HG03066 (cell line): ENCODE results near the gene GADD45A.

Experiments
- ATAC-seq: cut with Tn5 transposase; IDR thresholded peaks from one replicate; pipeline ENCODE4 v1.9.1; 2021; ENCODE audit warnings: low read depth; ENCODE audit not compliant: unreplicated experiment

Gene GADD45A

DNA sequence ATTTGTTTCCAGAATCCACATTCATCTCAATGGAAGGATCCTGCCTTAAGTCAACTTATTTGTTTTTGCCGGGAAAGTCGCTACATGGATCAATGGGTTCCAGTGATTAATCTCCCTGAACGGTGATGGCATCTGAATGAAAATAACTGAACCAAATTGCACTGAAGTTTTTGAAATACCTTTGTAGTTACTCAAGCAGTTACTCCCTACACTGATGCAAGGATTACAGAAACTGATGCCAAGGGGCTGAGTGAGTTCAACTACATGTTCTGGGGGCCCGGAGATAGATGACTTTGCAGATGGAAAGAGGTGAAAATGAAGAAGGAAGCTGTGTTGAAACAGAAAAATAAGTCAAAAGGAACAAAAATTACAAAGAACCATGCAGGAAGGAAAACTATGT lies 2.6 kb downstream of the GADD45A start:
- ATAC-seq, result no peak

DNA sequence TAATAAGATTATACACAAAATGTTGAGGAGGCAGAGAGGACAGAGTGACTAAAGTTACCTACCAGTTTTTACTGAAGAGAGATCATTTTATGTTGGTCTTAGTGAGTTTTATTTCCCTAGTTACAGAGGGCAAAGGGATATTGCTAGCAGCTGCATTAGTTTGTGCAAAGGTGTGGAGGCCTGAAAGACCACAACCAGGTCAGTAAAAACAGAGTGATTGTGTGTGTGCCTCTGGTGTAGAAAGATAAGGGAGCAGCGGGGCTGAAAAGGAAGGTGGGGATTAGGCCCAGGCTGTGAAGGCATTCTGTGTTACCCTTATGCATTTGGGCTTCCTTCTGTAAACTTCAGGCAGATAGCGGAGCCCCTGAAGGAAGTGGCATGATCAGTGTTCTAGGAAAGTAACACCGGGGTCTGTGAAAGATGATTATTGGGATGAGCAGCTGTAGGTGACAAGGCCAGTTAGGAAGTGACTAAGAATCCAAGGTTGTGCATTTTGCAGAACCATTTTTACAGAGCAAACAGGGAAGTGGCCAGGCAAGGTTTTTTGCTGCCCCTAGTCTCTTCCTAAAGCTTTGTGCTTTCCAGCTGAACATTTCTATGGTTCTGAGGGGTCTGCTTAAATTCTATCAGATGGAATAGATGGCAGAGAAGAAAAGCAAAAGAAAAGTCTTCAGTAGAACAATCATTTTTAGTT lies 3.7 kb downstream of the GADD45A start:
- ATAC-seq, result no peak

DNA sequence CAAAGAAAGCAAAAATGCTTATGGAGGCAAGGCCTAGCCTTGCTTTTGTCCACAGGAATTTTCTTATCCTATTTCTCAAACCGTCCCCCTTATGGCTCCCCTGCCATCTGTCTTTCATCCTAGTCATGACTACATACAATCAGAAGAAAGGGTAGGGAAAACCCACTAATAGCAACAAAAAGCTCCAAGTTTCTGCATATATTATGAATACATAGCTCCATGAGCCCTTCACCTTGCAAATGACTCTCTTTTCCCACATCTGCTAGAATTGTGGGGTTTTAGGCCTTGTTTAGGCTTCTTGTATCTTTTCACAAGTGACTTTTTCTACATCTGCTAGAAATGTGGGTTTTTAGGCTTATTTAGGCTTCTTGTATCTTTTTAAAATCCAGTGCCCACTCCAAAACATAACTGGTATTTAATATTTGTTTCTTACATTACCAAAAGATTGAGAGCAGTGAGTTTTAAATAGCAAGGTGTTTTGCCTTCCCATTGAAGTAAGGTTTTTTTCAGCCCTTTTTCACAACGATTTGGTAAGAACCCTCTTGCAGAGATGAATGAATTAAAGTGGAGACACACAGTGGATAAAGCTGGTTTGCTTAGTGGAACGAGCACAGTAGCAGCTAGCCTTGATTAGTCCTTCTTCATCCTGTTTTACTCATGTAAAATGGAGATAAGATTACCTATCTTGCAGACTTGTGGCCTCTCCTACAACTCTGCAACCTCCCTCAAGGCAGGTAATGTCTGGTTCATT lies 4.4 kb downstream of the GADD45A start:
- ATAC-seq, result no peak

DNA sequence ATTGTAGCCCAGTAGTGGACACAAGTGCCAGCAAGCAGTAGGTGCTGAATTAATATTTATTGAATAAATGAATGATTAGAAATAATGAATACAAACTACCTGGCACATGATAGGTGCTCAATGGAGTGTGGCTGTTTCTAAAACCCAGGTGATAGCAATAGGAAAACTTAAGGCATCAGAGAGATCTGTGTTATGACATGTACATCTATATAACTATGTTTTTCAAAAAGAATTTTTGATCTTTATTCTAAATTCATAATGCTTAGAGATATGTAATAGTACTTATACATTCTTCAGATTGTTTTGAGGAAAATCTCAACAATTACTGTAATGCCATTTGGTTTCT lies 5.0 kb downstream of the GADD45A start:
- ATAC-seq, result no peak

DNA sequence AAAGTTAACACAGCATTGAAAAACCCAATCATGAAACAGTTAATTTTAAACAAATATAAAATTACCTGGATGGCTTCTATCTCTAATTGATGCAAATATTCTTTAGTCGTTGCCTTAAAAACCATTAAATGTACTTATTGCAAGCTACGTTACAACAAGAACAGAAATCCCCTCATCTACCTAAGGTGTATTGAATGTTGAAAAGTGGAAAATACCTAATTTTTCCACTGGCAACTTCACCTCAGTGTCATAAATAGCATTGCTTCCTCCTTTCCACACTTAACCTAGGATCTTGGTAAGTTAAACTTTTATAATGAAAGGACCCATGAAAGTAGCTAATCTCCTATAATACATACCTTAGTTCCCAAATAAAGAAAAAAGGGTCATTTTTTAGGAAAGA lies 5.4 kb downstream of the GADD45A start:
- no peak for ATAC-seq

DNA sequence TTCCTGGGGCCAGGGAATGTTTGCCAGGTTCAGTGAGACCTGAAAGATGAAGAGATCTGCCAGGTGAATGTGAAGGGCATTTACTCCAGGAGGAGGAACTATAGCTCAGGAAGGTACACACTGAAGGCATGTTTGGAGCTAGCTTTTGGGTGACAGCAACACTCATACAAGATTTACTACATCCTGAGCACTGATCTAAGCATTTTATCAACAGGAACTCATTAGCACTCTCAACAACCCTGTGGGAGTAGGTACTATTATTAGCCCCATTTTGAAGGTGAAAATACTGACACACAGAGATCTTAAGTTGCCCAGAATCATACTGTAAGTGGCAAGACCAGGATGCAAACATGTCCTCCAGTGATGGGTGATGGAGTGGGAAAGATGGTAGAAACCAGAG lies 6.7 kb downstream of the GADD45A start:
- no peak for ATAC-seq

DNA sequence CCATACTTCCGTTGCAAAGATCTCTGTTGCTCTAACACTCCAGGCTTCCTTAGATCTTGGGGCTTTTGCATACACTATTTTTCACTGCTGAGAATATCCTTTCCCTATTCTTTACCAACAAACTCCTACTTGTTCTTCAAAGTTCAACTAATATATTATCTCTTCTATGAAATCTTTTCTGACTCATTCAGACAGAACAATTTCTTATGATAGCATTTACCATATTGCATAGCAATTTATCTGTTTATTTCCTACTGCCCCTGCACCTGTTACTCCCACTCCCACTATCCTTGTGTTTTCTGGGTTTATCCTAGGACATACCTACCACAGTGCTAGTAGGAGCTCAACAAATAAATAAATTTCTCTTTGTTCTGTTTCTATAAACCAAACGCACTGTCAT lies 11.0 kb downstream of the GADD45A start:
- no peak for ATAC-seq

DNA sequence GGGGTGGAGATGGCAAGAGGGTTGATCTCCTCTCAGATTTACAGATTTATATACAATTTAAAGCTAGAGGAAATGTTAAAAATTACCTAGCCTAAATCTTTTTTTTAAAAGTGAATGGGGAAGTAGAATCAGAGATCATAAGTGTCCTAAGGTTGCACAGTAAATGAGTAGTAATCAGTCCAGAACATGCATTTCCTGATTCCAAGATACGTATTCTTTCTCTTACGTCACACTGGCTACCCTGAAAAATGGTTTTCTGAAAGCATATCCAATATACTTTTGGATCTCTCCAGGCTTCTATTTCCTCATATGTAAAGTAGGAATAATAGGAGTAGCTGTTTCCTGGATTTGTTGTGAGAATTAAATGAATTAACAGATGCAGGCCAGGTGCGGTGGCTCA lies 11.7 kb downstream of the GADD45A start:
- ATAC-seq, result no peak

DNA sequence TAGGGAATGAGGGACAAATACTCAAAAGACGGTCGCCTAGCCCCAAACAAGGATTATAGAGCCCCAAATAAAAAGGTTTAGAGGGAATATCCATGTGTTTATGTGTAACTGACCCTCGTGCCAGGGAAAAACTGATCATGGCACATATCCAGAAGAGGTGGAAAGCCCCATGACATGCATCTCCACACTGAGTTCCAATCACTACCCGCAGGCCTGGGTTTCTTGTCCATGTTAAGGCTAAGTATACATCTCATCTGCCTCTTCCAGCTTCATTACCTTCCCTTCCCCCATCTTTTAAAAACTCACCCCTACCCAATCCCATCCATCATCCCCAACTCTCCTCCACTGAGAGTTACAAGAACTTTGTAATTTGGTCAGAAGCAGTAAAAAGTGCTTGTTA lies 15.2 kb downstream of the GADD45A start:
- ATAC-seq, result no peak

DNA sequence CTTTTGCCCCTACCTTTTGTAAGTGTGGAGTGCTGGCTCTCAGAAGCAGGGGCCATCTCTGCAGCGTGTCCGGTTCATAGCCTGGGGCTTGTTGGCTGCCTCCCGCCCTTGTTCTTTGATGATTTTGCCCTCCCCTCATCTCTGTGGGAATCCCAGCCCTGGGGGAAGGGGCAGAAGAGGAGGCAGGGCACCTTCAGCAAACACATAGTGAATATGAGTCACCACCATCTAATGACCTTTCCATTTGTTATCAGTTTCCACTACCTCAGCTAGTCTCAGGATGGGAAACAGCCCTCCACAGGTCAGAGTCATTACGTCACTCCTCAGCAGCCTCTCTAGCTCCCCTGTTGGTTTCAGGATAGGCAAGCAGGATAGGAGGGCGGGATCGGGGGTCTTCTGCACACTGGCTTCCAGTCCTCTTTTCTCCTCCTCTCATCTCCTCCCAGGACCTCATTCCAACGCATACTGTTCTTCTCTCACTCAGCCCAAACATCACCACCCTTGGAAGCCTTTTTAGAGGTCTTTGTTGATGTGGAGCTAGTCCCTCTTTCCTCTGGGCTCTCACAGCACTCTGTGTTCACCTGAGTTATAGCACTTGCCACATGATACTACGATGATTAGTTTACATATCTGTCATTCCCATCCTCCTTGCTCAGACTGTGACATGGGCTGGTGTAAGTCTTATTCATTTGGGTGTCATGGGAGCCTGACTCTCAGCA lies 15.8 kb downstream of the GADD45A start:
- no peak for ATAC-seq

DNA sequence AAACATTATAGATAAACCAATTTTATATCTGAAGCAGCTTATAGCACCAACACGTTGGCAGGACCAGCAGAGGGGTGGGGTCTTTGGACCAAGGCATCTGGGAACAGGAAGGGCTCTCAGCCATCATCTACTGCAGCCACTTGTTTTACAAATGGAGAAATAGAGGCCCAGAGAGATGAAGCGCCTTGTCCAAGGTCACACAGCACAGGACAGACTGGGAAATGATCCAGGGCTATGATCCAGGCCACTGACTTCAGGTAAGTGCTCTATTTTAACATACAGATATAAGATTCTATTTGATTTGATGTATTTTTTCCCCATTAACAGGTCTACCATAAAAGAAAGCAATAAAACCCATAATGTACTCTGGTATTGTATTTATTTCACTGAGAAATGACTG lies 16.9 kb downstream of the GADD45A start:
- no peak for ATAC-seq

DNA sequence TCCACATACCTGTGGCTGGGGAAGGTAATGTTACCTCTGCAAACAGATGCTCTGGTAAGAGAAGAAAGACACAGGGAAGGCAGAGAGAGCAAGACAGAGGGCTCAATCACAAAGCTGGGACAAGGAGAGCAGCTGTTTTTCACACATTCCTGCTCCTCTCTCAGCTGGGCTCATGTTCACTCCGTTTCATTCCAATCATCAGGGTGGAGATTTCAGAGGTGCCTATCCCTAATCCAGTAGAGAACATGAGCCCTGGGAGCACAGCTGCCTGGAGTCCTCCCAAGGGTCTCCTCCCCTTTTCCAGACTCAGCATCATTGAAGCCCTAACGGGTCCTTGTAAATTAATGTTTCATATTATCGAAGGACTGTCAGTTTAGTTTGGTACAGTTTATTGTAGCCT lies 19.4 kb downstream of the GADD45A start:
- ATAC-seq, result no peak

DNA sequence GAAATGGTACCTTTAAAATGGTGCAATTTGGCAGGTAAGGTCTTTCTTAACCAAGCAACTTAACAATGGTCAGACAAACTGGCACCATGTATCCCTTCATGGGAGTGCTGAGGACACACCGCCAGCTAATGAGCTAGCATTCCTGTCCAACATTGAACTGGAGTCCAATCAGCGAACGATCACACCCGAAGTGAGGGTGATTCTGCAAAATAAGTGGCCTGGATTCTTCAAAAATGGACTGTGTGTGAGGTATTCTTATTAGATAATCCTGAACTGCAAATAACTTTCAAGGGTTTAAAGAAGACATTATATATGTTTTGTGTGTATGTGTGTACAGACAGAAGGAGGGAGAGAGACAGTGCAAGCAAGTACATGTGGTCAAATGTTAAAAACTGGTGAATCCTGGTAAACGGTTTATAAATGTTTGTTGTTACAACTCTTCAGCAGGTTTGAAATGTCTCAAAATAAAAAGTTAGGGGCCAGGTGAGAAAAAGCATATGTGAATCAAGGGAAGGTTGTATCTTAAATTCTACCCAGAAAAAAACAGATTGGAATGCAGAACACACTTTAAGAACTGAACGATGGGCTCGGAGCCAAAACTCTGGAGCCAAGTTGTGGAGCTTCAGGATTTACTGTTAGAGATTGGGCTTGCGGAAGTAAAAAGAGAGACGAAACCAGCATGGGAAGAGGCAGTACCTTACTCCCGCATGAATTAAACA lies 20.9 kb downstream of the GADD45A start:
- ATAC-seq, result no peak

DNA sequence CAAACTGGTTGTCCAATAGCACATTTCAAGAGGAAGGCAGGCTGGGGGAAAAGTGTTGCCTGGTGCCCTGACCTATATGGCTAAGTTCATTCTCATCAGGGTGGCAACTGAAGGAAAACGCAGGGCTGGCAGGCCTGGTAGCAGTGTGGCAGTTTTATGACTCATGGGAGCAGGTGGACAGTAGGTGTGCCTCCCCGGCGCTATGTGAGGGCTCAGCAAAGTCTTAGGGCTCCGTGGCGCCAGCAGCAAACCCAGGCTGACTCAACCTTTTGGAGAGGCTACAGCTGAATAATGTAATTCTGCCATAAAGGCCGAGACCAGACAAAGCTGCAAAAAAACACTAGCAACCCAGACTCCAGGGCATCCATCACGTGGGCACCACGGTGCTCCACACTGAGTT lies 23.6 kb downstream of the GADD45A start:
- ATAC-seq, result no peak

DNA sequence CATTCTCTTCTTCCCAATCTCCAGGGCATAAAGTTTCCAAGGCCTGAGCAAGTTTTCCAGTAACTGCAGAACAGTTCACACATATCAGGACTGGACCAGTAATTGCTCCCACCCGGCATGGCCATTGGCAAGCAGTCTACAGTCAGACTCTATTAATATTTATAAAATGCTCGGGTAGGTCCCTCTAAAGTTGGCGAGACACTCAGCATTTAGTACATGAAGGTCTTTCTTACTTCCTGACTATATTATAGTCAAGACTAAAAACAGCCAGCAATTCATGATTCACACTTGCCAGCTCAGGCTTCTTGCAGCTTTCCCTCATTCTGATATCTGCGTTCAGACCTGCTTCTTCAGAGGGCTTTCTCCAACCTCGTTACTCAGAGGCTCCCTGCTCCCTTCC lies 25.4 kb downstream of the GADD45A start:
- no peak for ATAC-seq

DNA sequence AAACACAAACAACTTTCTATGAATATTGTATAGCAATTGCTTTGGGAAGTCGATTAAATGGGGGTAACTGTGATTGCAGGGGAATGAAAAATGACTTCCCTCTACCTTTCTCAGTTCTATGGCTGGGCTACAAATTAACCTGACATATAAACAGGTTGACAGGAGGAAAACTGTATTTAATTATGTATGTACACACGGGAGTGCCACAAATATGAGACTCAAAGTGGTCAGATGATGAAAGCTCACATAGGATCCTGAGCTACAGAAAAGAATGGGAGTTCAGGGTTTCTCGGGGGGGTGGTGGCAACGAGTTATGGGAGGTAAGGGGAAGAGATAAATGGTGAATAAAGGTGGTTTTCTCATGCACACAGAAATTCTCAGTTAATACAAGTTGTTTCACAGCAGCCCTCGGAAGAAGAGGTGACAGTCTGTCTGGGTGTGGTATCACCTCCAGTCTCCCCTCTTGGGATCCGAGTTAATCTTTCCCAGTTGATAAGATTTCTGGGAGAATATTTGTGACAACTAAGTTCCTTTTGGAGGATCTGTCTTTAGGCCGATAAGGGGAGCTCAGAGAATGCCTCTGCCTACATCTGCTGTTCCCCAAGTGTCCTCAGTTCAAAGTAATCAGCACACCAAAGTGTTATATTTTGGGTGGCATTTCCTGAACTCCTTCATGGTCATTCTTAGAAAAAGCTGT lies 26.3 kb downstream of the GADD45A start:
- no peak for ATAC-seq

DNA sequence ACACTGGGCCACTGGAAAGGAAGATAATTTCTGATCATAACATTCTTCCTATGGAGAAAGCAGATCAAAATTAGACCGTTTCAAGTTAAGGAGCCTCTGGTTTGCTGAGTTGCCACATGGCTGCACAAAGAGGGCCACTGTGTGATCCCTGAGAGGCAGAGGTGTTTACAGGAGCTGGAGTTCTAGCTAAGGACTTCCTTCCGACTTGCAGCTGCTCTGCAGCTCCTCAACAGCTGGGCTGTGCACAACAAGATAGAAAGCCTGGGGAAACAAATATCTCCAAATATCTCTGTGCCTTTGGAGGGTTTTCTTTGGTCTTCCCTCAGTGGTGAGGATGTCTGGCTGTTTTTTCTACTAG lies 26.8 kb downstream of the GADD45A start:
- no peak for ATAC-seq

DNA sequence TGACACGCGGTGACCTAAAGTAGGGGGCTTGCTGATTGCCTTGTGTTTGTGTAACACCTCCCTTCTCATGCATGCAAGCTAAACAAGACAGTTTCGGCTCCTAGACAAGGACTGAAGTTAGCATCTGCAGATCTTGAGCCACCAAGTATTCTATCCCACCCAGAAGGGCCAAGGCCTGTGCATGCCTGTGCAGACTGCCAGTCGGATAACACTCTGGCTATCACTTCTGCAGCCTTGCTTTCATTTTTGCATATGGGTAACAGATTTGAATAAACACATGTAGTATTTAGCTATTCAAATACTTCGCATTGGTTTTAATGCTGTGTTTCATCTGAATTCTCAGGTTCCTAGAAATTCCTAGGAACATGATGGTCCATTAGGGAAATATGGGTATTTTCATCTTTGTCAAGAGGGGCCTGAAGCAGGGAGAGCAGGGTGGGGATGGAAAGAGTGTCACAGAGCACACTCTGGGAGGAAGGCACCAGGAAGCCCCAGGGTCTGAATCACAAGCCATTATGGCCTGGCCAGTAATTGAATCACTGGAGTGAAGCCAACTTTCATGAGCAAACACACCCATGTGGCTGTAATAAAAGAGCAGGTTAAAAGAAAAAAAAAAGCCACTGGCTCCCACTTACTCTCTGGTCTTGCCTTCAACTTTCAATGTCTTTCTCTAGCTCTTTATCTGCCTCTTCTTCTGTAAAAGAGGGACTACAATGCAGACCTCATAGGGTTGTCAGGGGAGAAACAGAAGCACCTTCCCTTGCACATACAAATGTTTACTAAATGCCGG lies 28.3 kb downstream of the GADD45A start:
- ATAC-seq, result no peak

DNA sequence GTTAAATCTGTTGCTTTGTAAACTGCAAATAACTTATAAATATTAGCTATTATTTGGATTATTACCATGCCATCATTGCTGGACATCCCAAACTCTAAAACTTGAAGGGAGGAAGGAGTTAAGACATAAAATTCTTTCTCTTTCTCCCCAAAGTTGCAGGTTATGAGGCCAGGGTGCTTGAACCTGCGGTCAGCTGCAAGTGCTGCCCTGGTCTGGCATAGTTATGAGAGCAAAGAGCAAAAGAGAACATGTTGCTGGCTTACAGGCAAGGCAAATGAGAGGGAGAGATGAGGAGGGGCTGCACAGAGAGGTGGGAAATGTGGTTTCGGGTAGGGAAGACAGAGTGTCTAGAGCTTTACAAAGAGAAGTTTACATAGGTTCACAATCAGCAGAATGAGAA lies 30.8 kb downstream of the GADD45A start:
- no peak for ATAC-seq

DNA sequence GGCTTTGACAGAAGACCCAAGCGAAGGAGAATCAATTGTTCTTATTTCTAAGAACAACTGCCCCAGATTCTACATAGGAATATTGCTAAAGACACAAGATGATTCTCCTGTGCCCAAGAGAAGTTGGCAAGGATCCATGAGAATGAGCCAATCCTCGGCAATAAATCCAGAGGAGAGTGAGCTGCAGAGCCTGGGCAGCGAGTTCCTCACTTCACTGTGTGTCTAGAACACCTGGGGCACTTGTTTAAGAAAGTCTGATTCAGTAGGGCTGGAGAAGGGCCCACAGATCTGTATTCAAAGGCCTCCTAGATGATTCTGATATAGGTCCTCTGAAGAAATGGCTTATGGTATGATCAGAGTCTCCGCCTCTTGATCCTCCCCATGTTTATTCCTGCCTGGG lies 31.8 kb downstream of the GADD45A start:
- no peak for ATAC-seq
